Fibroblast of skin of scalp (primary cell): ENCODE data around the gene TAL2. TPM values are rescaled to one million over a fixed set of nuclear protein-coding genes. Genes with fewer than 3 reads are reported as not detected.

Experiments
- DNase-seq: peaks from one replicate; pipeline ENCODE4 v3.0.0-alpha.2; 2013
- polyA plus RNA-seq, 2 experiments: library from polyadenylated mRNA; unstranded; fragments of 120-200 nt; gene quantifications; one replicate each; pipeline ENCODE4 v1.2.1, GENCODE V29; 2013; ENCODE audit not compliant: insufficient read length in 2 of 2

Gene TAL2
- polyA plus RNA-seq (2013, experiment 1 of 2; ENCODE audit: insufficient read length), result 0.17 TPM
- 0.47 TPM for polyA plus RNA-seq (2013, experiment 2 of 2; ENCODE audit: insufficient read length)

- no peak for DNase-seq
Measured at GRCh38 chr9:105662184-105663104, at the start of gene TAL2. TAL2 (plus strand) TSS chr9:105662457; CDS start chr9:105662497, 40 bp downstream.

- DNase-seq, result no peak
Measured at GRCh38 chr9:105621001-105621400, 41.3 kb upstream of the TAL2 start.

GRCh38 chr9:105625088-105625487 is 37.2 kb upstream of the TAL2 start:
- no peak for DNase-seq

- DNase-seq, result no peak
Measured at GRCh38 chr9:105632807-105633206, 29.4 kb upstream of the TAL2 start.

GRCh38 chr9:105633411-105633810 is 28.8 kb upstream of the TAL2 start:
- DNase-seq, result no peak

- DNase-seq, result no peak
Measured at GRCh38 chr9:105636331-105636730, 25.9 kb upstream of the TAL2 start.

- DNase-seq, result no peak
Measured at GRCh38 chr9:105637787-105638395, 24.4 kb upstream of the TAL2 start.

GRCh38 chr9:105639936-105640335 is 22.3 kb upstream of the TAL2 start:
- no peak for DNase-seq

GRCh38 chr9:105643795-105644194 is 18.5 kb upstream of the TAL2 start:
- DNase-seq, result no peak

GRCh38 chr9:105646879-105647594 is 15.2 kb upstream of the TAL2 start:
- no peak for DNase-seq

GRCh38 chr9:105647595-105648349 is 14.5 kb upstream of the TAL2 start:
- no peak for DNase-seq

- no peak for DNase-seq
Measured at GRCh38 chr9:105651806-105652205, 10.5 kb upstream of the TAL2 start.

GRCh38 chr9:105656131-105656921 is 5.9 kb upstream of the TAL2 start:
- peak; percentile 12 for DNase-seq

GRCh38 chr9:105658351-105658750 is 3.9 kb upstream of the TAL2 start:
- DNase-seq, result no peak

- no peak for DNase-seq
Measured at GRCh38 chr9:105661011-105661410, 1.2 kb upstream of the TAL2 start.

- DNase-seq, result no peak
Measured at GRCh38 chr9:105663914-105664313, 1.7 kb downstream of the TAL2 start.

GRCh38 chr9:105667867-105668266 is 5.6 kb downstream of the TAL2 start:
- no peak for DNase-seq

- no peak for DNase-seq
Measured at GRCh38 chr9:105670315-105670714, 8.1 kb downstream of the TAL2 start.

GRCh38 chr9:105670775-105671174 is 8.5 kb downstream of the TAL2 start:
- no peak for DNase-seq

- no peak for DNase-seq
Measured at GRCh38 chr9:105672711-105673234, 10.5 kb downstream of the TAL2 start.

GRCh38 chr9:105673850-105674387 is 11.7 kb downstream of the TAL2 start:
- no peak for DNase-seq
